HEK293 (cell line): Measurements from ENCODE around the gene BCCIP.

ENCODE experiments used
- ZNF112 ChIP-seq: fragments of 450-650 bp; formaldehyde crosslinking; IDR thresholded peaks from 2 replicates; pipeline ENCODE4 v1.5.0; 2017; ENCODE audit warnings: missing biosample characterization, missing genetic modification characterization
- ZNF174 ChIP-seq: fragments of 450-650 bp; formaldehyde crosslinking; IDR thresholded peaks from 2 replicates; pipeline ENCODE4 v1.5.0; 2017; ENCODE audit warnings: missing biosample characterization, mild to moderate bottlenecking, missing genetic modification characterization
- ZNF23 ChIP-seq: fragments of 450-650 bp; formaldehyde crosslinking; IDR thresholded peaks from 2 replicates; pipeline ENCODE4 v1.5.1; 2016; ENCODE audit warnings: missing biosample characterization, missing genetic modification characterization, borderline replicate concordance
- ZSCAN16 ChIP-seq: fragments of 450-650 bp; formaldehyde crosslinking; IDR thresholded peaks from 2 replicates; pipeline ENCODE4 v1.5.1; 2016; ENCODE audit warnings: missing biosample characterization, missing genetic modification characterization
- TF ChIP-seq, protein P1 (sequence below): fragments of 450-650 bp; formaldehyde crosslinking; IDR thresholded peaks from 2 replicates; pipeline ENCODE4 v1.5.1; 2016; ENCODE audit warnings: missing biosample characterization, missing genetic modification characterization
- TF ChIP-seq, protein P2 (sequence below): fragments of 450-650 bp; formaldehyde crosslinking; IDR thresholded peaks from 2 replicates; pipeline ENCODE4 v1.5.1; 2016; ENCODE audit warnings: missing biosample characterization, missing genetic modification characterization, low read depth

DNA sequence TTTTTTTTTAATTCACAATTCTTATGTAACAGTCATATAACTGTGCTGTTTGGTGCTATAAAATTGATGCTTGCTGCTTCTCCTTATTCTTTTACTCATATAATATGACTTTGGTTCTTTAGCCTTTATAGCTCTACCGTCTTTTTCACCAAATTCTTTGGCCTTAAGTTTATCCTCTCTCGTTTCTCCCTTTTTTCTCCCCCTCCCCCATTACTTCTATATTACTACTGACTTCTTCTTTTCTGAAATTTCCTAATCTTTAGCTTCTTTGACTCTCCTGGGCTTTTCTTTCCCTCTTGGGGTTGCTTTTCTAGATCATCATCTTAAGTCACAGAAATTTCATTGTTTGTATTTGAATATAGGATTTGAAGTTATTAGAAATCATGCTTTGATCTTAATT is 3.8 kb downstream of the BCCIP start:
- TF ChIP-seq, protein P1, sequence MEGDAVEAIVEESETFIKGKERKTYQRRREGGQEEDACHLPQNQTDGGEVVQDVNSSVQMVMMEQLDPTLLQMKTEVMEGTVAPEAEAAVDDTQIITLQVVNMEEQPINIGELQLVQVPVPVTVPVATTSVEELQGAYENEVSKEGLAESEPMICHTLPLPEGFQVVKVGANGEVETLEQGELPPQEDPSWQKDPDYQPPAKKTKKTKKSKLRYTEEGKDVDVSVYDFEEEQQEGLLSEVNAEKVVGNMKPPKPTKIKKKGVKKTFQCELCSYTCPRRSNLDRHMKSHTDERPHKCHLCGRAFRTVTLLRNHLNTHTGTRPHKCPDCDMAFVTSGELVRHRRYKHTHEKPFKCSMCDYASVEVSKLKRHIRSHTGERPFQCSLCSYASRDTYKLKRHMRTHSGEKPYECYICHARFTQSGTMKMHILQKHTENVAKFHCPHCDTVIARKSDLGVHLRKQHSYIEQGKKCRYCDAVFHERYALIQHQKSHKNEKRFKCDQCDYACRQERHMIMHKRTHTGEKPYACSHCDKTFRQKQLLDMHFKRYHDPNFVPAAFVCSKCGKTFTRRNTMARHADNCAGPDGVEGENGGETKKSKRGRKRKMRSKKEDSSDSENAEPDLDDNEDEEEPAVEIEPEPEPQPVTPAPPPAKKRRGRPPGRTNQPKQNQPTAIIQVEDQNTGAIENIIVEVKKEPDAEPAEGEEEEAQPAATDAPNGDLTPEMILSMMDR (tag by site-specific recombination) = no peak
- TF ChIP-seq, protein P2, sequence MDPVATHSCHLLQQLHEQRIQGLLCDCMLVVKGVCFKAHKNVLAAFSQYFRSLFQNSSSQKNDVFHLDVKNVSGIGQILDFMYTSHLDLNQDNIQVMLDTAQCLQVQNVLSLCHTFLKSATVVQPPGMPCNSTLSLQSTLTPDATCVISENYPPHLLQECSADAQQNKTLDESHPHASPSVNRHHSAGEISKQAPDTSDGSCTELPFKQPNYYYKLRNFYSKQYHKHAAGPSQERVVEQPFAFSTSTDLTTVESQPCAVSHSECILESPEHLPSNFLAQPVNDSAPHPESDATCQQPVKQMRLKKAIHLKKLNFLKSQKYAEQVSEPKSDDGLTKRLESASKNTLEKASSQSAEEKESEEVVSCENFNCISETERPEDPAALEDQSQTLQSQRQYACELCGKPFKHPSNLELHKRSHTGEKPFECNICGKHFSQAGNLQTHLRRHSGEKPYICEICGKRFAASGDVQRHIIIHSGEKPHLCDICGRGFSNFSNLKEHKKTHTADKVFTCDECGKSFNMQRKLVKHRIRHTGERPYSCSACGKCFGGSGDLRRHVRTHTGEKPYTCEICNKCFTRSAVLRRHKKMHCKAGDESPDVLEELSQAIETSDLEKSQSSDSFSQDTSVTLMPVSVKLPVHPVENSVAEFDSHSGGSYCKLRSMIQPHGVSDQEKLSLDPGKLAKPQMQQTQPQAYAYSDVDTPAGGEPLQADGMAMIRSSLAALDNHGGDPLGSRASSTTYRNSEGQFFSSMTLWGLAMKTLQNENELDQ = no peak
- TF ChIP-seq ZNF112 (no peak), ZSCAN16 (no peak), ZNF174 (tag by site-specific recombination) (no peak), ZNF23 (tag by site-specific recombination) (no peak)
